DMS79 (cell line): Measurements from ENCODE around the gene BCL2.
A peak's percentile ranks its signal among the peaks of the same experiment; 100 is the strongest.

Experiments
- DNase-seq: peaks from one replicate; lab custom pipeline; 2025; lab: John Stamatoyannopoulos, UW

Gene BCL2

GRCh38 chr18:63140038-63140450 lies 179.5 kb downstream of the BCL2 start:
- no peak for DNase-seq

DNA sequence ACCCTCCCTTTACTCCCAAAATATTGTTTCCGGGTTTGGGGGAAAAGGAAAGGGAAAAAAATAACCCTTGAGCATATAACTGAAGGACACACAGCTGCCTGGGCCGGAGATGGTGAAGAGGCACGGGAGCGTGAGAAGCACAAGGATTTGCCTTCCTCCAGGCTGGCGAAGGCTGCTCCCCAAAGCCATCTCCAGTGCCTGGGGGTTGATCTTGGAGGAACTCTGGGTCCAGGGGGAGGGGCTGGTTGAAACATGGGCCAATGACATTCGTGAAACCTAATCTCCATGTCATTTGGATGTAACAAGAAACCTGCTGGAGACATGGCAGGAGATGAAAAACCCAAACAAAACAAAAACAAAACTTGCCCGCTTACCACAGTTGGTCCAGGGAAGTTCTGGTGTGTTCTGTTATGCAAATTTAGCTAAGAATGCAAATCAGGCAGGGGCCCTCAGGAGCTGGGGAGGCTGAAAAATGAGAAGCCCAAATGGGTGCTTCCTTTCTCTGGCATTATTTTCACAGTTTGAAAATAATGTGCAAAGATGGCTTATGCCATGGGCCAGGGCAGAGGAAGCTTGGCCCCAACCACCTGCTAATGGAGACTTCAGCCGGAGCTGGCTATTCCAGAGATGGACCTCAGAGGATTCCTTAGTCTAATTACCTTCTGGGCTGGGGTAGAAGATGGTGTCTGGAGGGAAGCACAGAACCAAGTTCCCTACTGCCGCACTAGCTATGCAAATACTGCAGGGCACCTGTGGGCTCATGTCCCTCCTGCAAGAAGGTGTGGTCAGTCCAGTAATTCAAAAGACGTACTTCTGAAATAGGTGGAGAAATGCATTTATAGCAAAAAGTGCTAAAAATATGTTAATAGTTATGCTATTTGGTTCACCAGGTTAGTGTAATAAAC lies 180.9 kb downstream of the BCL2 start:
- DNase-seq, result no peak

GRCh38 chr18:63137999-63138435 lies 181.6 kb downstream of the BCL2 start:
- no peak for DNase-seq

DNA sequence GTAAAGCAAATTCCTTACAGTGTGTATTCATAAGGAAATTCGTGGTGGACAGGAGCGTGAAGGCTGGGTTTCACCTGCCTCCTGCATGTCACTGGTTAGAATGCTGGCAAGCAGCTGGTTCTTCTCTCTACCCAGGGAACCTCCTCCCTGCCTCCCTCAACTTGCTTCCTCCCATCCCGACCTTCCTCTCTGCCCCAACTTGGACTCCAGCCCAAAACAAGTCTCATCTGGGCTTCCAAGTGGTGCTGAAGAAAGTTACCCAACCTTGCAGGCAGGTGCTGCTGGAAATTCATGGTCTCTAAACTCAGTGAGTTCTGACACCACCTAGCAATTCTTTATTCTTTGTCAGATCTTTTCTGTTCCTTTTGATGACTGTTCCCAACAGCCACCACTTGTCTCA lies 184.5 kb downstream of the BCL2 start:
- DNase-seq, result peak; percentile 14

GRCh38 chr18:63132819-63133200 lies 186.8 kb downstream of the BCL2 start:
- no peak for DNase-seq

GRCh38 chr18:63131959-63132818 lies 187.4 kb downstream of the BCL2 start:
- DNase-seq, result no peak

DNA sequence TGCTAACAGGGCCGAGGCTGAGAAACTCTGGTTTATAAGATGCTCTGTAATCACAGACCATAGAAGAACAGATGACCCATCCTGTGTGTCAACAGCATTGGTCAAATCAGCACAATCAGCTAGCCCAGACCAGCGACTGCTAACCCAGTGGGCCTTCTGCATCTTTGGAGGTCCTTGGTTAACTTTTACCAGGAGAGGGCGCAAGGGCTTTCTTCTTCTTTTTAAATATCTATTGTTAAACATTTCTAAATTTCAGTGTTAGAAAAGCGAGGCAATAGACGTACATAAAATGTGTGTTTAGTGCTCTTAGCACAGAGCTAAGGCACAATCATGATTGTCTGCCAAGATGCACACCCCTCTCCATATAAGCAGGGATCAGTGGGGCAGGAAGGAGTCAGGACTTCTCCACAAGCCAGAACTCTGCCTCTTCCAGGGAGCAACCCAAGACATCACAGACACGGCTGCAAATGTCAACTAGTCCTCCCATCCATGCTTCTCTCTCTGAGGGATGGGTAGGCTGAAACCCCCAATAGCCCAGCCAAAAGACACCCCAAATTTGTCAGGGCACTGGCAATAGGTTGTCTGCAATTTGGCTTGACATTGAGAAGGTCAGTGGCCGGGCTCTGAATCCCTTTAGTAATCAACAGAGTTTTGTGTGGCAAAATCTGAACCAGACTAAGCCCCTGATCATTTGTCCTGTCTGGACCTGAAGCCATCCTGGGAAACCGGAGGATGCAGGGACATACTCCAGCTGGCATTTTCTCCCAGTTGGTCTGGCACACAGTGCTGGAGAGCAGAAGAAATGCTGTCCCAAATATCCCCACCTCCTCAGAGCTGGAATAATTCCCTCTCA lies 188.2 kb downstream of the BCL2 start:
- no peak for DNase-seq

GRCh38 chr18:63130176-63130575 lies 189.4 kb downstream of the BCL2 start:
- no peak for DNase-seq

DNA sequence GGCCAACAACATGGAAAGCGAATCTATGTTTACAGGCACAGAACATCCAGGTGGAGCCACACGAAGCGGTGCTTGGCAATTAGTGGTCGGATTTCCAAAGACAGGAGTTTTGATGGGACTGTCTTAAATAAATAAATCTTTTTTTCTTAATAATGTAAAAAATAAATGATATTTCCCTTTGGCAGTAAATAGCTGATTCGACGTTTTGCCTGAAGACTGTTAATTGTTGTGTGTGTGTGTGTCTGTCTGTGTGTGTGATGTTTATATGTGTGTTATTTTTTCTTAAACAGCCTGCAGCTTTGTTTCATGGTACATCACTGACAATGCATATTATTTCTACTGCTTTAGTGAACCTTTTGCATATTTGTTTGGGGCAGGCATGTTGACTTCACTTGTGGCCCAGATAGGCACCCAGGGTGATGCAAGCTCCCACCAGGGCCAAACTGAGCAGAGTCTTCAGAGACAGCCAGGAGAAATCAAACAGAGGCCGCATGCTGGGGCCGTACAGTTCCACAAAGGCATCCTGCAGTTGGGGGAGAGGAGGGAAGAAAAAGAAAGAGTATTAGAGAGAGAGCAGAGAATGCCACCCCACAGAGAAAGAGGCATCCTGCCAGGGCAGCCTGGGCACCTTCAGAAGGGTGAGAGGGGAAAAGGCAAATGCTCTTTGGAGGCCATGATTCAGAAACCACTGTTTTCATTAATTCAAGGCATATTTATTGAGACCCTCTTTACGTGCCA lies 191.2 kb downstream of the BCL2 start:
- DNase-seq, result no peak

- DNase-seq, result no peak
These were observed 193.2 kb downstream of the BCL2 start for GRCh38 chr18:63126134-63127069.

- no peak for DNase-seq
These were observed 198.9 kb downstream of the BCL2 start for GRCh38 chr18:63120620-63121019.

DNA sequence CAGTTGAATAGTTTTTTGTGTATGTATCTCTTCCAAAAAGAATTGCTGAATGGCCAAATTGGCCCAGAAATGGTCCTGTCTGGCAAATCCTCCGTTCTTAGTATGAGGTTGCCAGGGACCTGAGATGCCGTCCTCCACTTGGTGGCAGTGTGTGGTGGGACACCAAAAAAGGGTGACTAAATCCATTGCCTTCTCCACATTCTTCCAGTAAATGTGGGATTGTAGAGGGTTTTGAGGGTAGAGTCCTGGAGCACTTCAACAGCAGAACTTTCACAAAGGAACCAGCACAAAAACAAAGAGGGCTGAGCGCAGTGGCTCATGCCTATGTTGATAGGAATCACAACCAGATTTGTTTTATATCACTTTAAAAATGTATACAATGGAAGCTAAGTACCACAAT lies 199.9 kb downstream of the BCL2 start:
- no peak for DNase-seq

- no peak for DNase-seq
These were observed 205.5 kb downstream of the BCL2 start for GRCh38 chr18:63113899-63114565.

DNA sequence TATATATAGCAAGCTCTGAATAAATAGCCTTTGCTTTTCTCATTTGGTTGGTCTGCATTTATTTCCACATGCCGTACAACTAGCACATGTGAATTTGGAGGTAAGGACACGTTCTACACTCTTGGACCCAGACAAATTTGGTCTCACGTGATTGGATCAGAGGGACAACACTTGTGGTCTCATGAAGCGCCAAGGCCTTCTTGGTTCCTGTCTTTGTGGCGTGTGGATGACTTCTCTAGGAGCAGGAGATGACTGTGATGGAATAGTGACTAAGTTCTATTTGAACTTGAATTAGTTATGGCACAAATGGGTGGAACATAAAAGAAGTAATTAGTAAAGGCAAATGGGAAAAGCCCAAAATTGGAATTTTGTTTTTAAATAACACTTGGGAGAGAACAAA lies 206.9 kb downstream of the BCL2 start:
- DNase-seq, result no peak

GRCh38 chr18:63111671-63112402 lies 207.7 kb downstream of the BCL2 start:
- no peak for DNase-seq

GRCh38 chr18:63109802-63110201 lies 209.8 kb downstream of the BCL2 start:
- no peak for DNase-seq

- no peak for DNase-seq
These were observed 210.5 kb downstream of the BCL2 start for GRCh38 chr18:63109022-63109421.

DNA sequence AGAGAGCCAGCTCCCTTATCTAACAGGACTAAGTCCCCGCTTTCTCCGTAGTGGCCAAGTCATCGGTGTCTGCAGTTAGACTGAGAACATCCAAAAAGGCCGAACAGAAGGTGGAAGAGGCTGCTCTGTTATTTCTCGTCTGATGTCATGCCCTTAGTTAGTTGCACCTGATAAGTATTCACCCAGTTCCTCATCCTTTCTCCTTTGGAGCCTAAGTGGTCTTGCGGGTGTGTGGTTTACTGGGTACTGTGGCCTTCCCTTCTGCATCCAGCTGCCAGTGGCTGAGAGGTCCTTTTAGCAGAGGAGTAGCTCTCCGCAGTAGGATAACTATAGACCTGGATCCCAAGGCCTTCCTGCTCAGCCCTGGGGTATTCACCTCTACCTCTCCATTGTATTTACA lies 211.6 kb downstream of the BCL2 start:
- DNase-seq, result no peak
